NCI-H2196 treated with DMSO at 0.1 percent for 48 hours (cell line): ENCODE data around the gene SLC22A14.

Source experiments
- DNase-seq: peaks from one replicate; lab custom pipeline; 2025; ENCODE audit not compliant: unreplicated experiment; lab: John Stamatoyannopoulos, UW

The SLC22A14 gene

GRCh38 chr3:38337703-38338102 lies 55.6 kb downstream of the SLC22A14 start:
- no peak for DNase-seq

GRCh38 chr3:38343797-38344594 lies 61.9 kb downstream of the SLC22A14 start:
- no peak for DNase-seq

GRCh38 chr3:38345879-38346586 lies 63.9 kb downstream of the SLC22A14 start:
- no peak for DNase-seq

- DNase-seq, result peak; percentile 7
These were observed 64.7 kb downstream of the SLC22A14 start, which contains the start of gene XYLB for GRCh38 chr3:38346587-38347410. Gene XYLB, plus strand, starts transcription at chr3:38346785. Its CDS starts 84 bp downstream, at chr3:38346869.

GRCh38 chr3:38347421-38348200 lies 65.5 kb downstream of the SLC22A14 start:
- no peak for DNase-seq

GRCh38 chr3:38348903-38349302 lies 66.8 kb downstream of the SLC22A14 start:
- DNase-seq, result no peak

- DNase-seq, result no peak
These were observed 67.7 kb downstream of the SLC22A14 start for GRCh38 chr3:38349684-38350359.

- DNase-seq, result no peak
These were observed 71.1 kb downstream of the SLC22A14 start for GRCh38 chr3:38353151-38353550.

- DNase-seq, result no peak
These were observed 72.7 kb downstream of the SLC22A14 start for GRCh38 chr3:38354588-38355330.

GRCh38 chr3:38359038-38359437 lies 76.9 kb downstream of the SLC22A14 start:
- no peak for DNase-seq

- no peak for DNase-seq
These were observed 78.3 kb downstream of the SLC22A14 start for GRCh38 chr3:38360345-38360744.

GRCh38 chr3:38361496-38361895 lies 79.4 kb downstream of the SLC22A14 start:
- DNase-seq, result no peak

- no peak for DNase-seq
These were observed 80.7 kb downstream of the SLC22A14 start for GRCh38 chr3:38362825-38363224.

GRCh38 chr3:38364721-38365400 lies 82.8 kb downstream of the SLC22A14 start:
- DNase-seq, result no peak

GRCh38 chr3:38365469-38366062 lies 83.5 kb downstream of the SLC22A14 start:
- no peak for DNase-seq

GRCh38 chr3:38366082-38366481 lies 84.0 kb downstream of the SLC22A14 start:
- DNase-seq, result no peak

GRCh38 chr3:38367779-38368178 lies 85.7 kb downstream of the SLC22A14 start:
- no peak for DNase-seq
